Prostate gland (tissue), 2 donors: ENCODE data around the gene CD81.

Experiments
- POLR2A ChIP-seq: fragments of 450-650 bp; IDR thresholded peaks from one replicate; pipeline ENCODE4 v1.6.1; 2016; ENCODE audit warnings: antibody characterized with exemption, mild to moderate bottlenecking
- POLR2AphosphoS5 ChIP-seq: sonication (generic); formaldehyde crosslinking; IDR thresholded peaks from one replicate; pipeline ENCODE4 v1.6.1; 2017; ENCODE audit warnings: antibody characterized with exemption
- TF ChIP-seq, protein P1 (sequence below), 4 experiments: fragments of 200-600 bp in 2 of 4; fragments of 450-650 bp in 2 of 4; sonication (generic) in 2 of 4; IDR thresholded peaks; 1 replicate in 3 of 4; 2 replicates in 1 of 4; pipeline ENCODE4 v1.5.1; 2016 to 2019; ENCODE audit warnings: antibody characterized with exemption in 4 of 4, mild to moderate bottlenecking in 2 of 4, moderate library complexity in 2 of 4

DNA sequence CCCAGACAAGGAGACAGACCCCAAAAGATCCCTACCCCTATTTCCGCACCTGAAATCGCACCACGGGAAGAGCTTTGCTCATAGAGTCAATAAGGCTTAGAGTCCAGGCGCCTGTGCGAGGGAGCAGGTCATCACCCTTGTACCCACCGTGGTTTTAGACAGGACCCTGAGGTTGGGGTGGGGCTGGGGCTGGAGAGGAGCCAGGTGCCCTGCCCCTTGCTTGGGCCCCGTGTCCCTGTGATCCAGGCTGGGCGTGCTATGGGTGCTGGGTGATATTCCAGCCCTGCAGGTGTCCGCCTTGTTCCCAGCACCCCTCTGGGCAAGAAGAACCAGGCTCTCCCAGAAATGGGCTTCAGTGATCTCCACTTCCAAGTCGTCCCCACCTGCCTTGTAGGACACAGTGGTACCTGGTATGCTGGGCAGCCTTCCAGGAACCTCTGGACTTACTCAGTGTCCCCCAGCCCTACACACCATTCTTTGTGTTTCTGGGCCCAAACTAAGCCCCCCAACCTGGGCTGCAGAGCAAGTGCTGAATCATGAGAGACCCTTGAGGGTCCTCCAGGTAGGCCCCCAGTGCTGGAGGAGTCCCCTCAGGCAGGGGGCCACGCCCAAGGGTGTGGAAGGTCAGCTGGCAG is 4.5 kb downstream of the CD81 start:
- no peak for TF ChIP-seq POLR2A
- no peak for TF ChIP-seq POLR2AphosphoS5
- TF ChIP-seq, protein P1, sequence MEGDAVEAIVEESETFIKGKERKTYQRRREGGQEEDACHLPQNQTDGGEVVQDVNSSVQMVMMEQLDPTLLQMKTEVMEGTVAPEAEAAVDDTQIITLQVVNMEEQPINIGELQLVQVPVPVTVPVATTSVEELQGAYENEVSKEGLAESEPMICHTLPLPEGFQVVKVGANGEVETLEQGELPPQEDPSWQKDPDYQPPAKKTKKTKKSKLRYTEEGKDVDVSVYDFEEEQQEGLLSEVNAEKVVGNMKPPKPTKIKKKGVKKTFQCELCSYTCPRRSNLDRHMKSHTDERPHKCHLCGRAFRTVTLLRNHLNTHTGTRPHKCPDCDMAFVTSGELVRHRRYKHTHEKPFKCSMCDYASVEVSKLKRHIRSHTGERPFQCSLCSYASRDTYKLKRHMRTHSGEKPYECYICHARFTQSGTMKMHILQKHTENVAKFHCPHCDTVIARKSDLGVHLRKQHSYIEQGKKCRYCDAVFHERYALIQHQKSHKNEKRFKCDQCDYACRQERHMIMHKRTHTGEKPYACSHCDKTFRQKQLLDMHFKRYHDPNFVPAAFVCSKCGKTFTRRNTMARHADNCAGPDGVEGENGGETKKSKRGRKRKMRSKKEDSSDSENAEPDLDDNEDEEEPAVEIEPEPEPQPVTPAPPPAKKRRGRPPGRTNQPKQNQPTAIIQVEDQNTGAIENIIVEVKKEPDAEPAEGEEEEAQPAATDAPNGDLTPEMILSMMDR (IDR thresholded peaks at IDR 0.05), result no peak
